ENCODE results near the gene ADAP2. TPM values are rescaled to one million over a fixed set of nuclear protein-coding genes. Genes with fewer than 3 reads are reported as not detected.
A peak's percentile ranks its signal among the peaks of the same experiment; 100 is the strongest.

ADAP2 gene, protein sequence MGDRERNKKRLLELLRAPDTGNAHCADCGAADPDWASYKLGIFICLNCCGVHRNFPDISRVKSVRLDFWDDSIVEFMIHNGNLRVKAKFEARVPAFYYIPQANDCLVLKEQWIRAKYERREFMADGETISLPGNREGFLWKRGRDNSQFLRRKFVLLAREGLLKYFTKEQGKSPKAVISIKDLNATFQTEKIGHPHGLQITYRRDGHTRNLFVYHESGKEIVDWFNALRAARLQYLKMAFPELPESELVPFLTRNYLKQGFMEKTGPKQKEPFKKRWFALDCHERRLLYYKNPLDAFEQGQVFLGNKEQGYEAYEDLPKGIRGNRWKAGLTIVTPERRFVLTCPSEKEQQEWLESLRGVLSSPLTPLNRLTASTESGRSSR
- total RNA-seq = 3.3 and 4.3 TPM in 2 replicates
- 3.2 and 3.8 TPM in 2 replicates for polyA plus RNA-seq
- polyA plus RNA-seq (2012) = 2.6 and 3.0 TPM in 2 replicates
- 13.3 and 22.6 TPM in 2 replicates for polyA minus RNA-seq (ENCODE audit: low replicate concordance)

DNA sequence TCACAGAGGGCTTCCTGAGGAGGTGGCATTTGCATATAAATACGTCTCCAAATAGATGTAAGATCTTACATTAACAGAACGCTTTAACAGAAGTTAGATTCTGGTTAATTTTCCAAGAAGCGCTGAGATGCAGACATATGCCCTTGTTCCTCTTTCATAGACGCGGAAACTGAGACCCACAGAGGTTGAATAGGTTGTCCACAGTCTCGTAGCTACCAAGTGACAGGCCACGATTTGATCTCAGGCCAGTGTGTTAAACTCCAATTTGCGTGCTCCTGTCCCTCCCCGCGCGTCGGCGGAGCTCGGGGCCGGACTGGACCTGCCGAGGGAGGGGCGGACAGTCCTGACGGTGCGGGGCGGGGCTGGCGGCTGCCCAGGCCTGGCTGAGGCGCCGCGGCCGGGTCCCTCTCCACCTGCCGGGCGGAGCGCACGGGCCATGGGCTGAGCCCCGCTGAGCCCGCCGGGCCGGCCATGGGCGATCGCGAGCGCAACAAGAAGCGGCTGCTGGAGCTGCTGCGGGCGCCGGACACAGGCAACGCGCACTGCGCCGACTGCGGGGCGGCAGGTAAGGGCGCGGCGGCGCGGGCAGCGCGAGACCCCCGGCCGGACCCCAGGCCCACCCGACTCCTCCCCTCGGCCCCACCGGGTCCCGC is at the start of gene ADAP2:
TSS of gene ADAP2 (plus strand) at position 402 of the 653 bp plus-strand sequence. CDS start at position 472, 70 bp downstream.
- Histone ChIP-seq H3K9ac (ENCODE audit: insufficient read depth, low read length) (peak within 1 kb of the TSS; percentile 49), H2AFZ (ENCODE audit: low read length) (peak within 1 kb of the TSS; percentile 76), H3K4me3 (replicated peaks in 1 of 4; ENCODE audit: control extremely low read depth in 1 of 4, insufficient read depth in 1 of 4, low read depth in 3 of 4, low read length in 4 of 4) (peak within 1 kb of the TSS; percentile 24 to 37 (median 28)), H3K4me1 (ENCODE audit: control insufficient read depth, extremely low read depth, insufficient read depth, low read length) (peaks cover 10% of the 10 kb centered on the region), H3K79me2 (ENCODE audit: control insufficient read depth, insufficient read depth, low read length) (no peaks in the 10 kb centered on the region), H3K36me3 (ENCODE audit: control insufficient read depth, insufficient read depth, low read length) (no peaks in the 10 kb centered on the region), H3K27ac (ENCODE audit: insufficient read depth, low read length) (no peak within 1 kb of the TSS), H3K27me3 (ENCODE audit: control insufficient read depth, insufficient read depth, low read length) (peaks cover 2% of the 10 kb centered on the region), H4K20me1 (ENCODE audit: control insufficient read depth, extremely low read depth, insufficient read depth, low read length) (no peaks in the 10 kb centered on the region), H3K9me3 (ENCODE audit: control insufficient read depth, insufficient read depth, low read depth, low read length) (no peaks in the 10 kb centered on the region), H3K4me2 (ENCODE audit: extremely low read depth, insufficient read depth, low read length) (peak within 1 kb of the TSS; percentile 71)
- peak in 1 of 2 donors; percentile 22 for DNase-seq (ENCODE audit: low read depth in 2 of 2)
- TF ChIP-seq CTCF (conservative IDR thresholded peaks at IDR 0.05 in 1 of 2, IDR thresholded peaks at IDR 0.05 in 1 of 2; ENCODE audit: low read depth in 1 of 2, low read length in 2 of 2) (no peak), EZH2 (IDR thresholded peaks at IDR 0.05; ENCODE audit: low read length, missing control alignments) (no peak)

- no peaks in the 10 kb centered on the region for H3K79me2 ChIP-seq (ENCODE audit: control insufficient read depth, insufficient read depth, low read length)
- H3K27ac ChIP-seq (ENCODE audit: insufficient read depth, low read length) = no peak overlapping the region
- no peaks in the 10 kb centered on the region for H3K4me1 ChIP-seq (ENCODE audit: control insufficient read depth, extremely low read depth, insufficient read depth, low read length)
- H3K4me2 ChIP-seq (ENCODE audit: extremely low read depth, insufficient read depth, low read length) = no peak overlapping the region
- no peaks in the 10 kb centered on the region for H4K20me1 ChIP-seq (ENCODE audit: control insufficient read depth, extremely low read depth, insufficient read depth, low read length)
- H3K27me3 ChIP-seq (ENCODE audit: control insufficient read depth, insufficient read depth, low read length) = no peaks in the 10 kb centered on the region
- DNase-seq (ENCODE audit: low read depth in 2 of 2) = no peak
- no peaks in the 10 kb centered on the region for H3K36me3 ChIP-seq (ENCODE audit: control insufficient read depth, insufficient read depth, low read length)
- TF ChIP-seq CTCF (conservative IDR thresholded peaks at IDR 0.05 in 1 of 2, IDR thresholded peaks at IDR 0.05 in 1 of 2; ENCODE audit: low read depth in 1 of 2, low read length in 2 of 2) = no peak
- H3K4me3 ChIP-seq (replicated peaks in 1 of 4; ENCODE audit: control extremely low read depth in 1 of 4, insufficient read depth in 1 of 4, low read depth in 3 of 4, low read length in 4 of 4) = no peak overlapping the region
- H3K9me3 ChIP-seq (ENCODE audit: control insufficient read depth, insufficient read depth, low read depth, low read length) = no peaks in the 10 kb centered on the region
- no peak overlapping the region for H3K9ac ChIP-seq (ENCODE audit: insufficient read depth, low read length)
- no peak overlapping the region for H2AFZ ChIP-seq (ENCODE audit: low read length)
Observed at GRCh38 chr17:30886187-30886586, 35.6 kb upstream of the ADAP2 start.

DNA sequence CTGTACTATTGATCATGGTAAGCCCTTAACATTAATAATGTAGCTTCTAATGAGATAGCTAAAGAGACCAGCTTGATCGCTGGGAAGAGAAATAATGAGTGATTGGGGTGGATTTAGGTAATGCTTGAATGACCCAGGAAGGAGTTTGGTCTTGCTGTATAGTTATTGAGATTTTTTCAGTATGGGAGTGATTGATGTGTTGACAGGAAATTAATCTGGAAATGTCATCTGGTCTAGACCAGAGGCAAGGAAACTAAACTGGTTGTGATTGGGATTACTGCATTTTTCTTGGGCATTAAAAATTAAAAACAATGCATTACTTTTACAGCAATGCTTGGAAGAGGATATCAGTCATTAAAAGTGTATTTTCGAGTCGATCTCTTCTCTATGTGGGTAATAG is 27.5 kb upstream of the ADAP2 start:
- H3K4me3 ChIP-seq (replicated peaks in 1 of 4; ENCODE audit: control extremely low read depth in 1 of 4, insufficient read depth in 1 of 4, low read depth in 3 of 4, low read length in 4 of 4) = no peak overlapping the region
- no peak overlapping the region for H3K4me2 ChIP-seq (ENCODE audit: extremely low read depth, insufficient read depth, low read length)
- H3K79me2 ChIP-seq (ENCODE audit: control insufficient read depth, insufficient read depth, low read length) = no peaks in the 10 kb centered on the region
- no peaks in the 10 kb centered on the region for H3K4me1 ChIP-seq (ENCODE audit: control insufficient read depth, extremely low read depth, insufficient read depth, low read length)
- H3K27ac ChIP-seq (ENCODE audit: insufficient read depth, low read length) = no peak overlapping the region
- H3K27me3 ChIP-seq (ENCODE audit: control insufficient read depth, insufficient read depth, low read length) = no peaks in the 10 kb centered on the region
- no peak for DNase-seq (ENCODE audit: low read depth in 2 of 2)
- no peaks in the 10 kb centered on the region for H4K20me1 ChIP-seq (ENCODE audit: control insufficient read depth, extremely low read depth, insufficient read depth, low read length)
- TF ChIP-seq CTCF (conservative IDR thresholded peaks at IDR 0.05 in 1 of 2, IDR thresholded peaks at IDR 0.05 in 1 of 2; ENCODE audit: low read depth in 1 of 2, low read length in 2 of 2) (no peak), EZH2 (IDR thresholded peaks at IDR 0.05; ENCODE audit: low read length, missing control alignments) (no peak)
- H3K9ac ChIP-seq (ENCODE audit: insufficient read depth, low read length) = no peak overlapping the region
- H3K9me3 ChIP-seq (ENCODE audit: control insufficient read depth, insufficient read depth, low read depth, low read length) = no peaks in the 10 kb centered on the region
- H3K36me3 ChIP-seq (ENCODE audit: control insufficient read depth, insufficient read depth, low read length) = no peaks in the 10 kb centered on the region
- no peak overlapping the region for H2AFZ ChIP-seq (ENCODE audit: low read length)
